Testis (tissue), 2 donors: ENCODE results near the gene SNX20.

ENCODE experiments used
- POLR2A ChIP-seq: fragments of 450-650 bp; IDR thresholded peaks from one replicate; pipeline ENCODE4 v1.6.1; 2017; ENCODE audit warnings: antibody characterized with exemption, mild to moderate bottlenecking, moderate library complexity
- TF ChIP-seq, protein P1 (sequence below), 3 experiments: fragments of 450-650 bp in 2 of 3; fragments of 200-600 bp in 1 of 3; sonication (generic) in 1 of 3; IDR thresholded peaks; one replicate each; pipeline ENCODE4 v1.5.1; 2016 to 2019; ENCODE audit warnings: antibody characterized with exemption in 3 of 3, mild to moderate bottlenecking in 2 of 3, moderate library complexity in 1 of 3

DNA sequence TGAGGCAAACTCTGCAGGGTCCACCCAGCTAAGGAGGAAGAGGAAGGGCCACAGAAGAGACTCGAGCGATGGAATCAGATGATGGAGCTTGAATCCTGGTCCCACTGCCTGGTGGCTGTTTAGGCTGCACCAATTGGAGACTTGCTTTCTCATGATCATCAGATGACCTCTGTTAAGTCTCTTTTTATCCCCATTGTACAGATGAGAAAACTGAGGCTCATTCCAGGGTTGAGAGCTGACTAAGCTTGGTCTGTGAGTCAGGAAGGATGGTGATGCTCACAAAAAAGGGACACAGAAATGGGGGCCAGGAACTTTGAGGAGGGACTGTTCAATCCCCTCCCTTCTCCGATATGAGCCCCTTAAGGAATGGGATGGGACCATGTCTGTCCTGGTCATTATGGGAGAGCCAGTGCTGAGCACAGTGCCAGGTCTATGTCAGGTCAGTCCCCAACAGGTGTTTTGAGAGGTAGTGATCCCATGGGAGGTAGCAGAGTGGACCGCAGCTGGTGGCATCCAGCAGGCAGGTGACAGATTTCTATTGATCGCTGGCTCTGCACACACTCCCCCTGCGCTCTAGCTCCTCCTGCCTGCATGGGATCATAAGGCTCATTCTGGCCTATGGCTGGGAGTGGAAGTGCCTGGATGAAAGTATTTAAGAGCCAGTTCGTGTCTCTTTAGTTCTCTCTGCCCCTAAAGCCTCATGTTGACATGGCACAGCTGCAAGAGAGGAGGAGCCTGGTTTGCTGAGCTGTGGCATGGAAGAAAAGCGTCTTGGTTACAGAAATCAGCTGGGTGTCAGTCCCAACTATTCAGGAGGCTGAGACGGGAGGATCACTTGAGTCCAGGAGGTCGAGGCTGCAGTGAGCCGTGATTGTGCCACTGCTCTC, 27.2 kb downstream of the SNX20 start:
- TF ChIP-seq, protein P1, sequence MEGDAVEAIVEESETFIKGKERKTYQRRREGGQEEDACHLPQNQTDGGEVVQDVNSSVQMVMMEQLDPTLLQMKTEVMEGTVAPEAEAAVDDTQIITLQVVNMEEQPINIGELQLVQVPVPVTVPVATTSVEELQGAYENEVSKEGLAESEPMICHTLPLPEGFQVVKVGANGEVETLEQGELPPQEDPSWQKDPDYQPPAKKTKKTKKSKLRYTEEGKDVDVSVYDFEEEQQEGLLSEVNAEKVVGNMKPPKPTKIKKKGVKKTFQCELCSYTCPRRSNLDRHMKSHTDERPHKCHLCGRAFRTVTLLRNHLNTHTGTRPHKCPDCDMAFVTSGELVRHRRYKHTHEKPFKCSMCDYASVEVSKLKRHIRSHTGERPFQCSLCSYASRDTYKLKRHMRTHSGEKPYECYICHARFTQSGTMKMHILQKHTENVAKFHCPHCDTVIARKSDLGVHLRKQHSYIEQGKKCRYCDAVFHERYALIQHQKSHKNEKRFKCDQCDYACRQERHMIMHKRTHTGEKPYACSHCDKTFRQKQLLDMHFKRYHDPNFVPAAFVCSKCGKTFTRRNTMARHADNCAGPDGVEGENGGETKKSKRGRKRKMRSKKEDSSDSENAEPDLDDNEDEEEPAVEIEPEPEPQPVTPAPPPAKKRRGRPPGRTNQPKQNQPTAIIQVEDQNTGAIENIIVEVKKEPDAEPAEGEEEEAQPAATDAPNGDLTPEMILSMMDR (IDR thresholded peaks at IDR 0.05) = no peak
- no peak for TF ChIP-seq POLR2A
